Endothelial cell of umbilical vein (primary cell): Measurements from ENCODE around the gene DEDD.

Source experiments
- CTCF ChIP-seq, 2 donors: IDR thresholded peaks; 1 replicate in 1 of 2; 2 replicates in 1 of 2; pipeline ENCODE4 v1.5.1; 2011; ENCODE audit warnings: low read length in 2 of 2, mild to moderate bottlenecking in 2 of 2, moderate library complexity in 2 of 2, control low read depth in 1 of 2, inconsistent platforms in 1 of 2, low read depth in 1 of 2; ENCODE audit not compliant: insufficient read depth in 1 of 2; ENCODE audit errors: extremely low read depth in 1 of 2
- FOS ChIP-seq: IDR thresholded peaks from 2 replicates; pipeline ENCODE4 v1.6.1; 2011; ENCODE audit warnings: mild to moderate bottlenecking, low read length, moderate library complexity, borderline replicate concordance; ENCODE audit not compliant: insufficient read depth
- MYC ChIP-seq: IDR thresholded peaks from one replicate; pipeline ENCODE4 v1.6.1; 2011; ENCODE audit warnings: mild to moderate bottlenecking, low read depth, low read length
- POLR2A ChIP-seq: IDR thresholded peaks from 2 replicates; pipeline ENCODE4 v1.6.1; 2012; ENCODE audit warnings: low read depth, mild to moderate bottlenecking, control low read depth, low read length
- POLR2AphosphoS5 ChIP-seq: IDR thresholded peaks from 2 replicates; pipeline ENCODE4 v1.6.1; 2012; ENCODE audit warnings: low read depth, mild to moderate bottlenecking, control low read depth, low read length, moderate library complexity; ENCODE audit not compliant: insufficient read depth

GRCh38 chr1:161082996-161083747, 49.3 kb downstream of the DEDD start:
- TF ChIP-seq POLR2AphosphoS5 (no peak), CTCF (IDR thresholded peaks at IDR 0.05; ENCODE audit: extremely low read depth in 1 of 2, insufficient read depth in 1 of 2, low read depth in 1 of 2, low read length in 2 of 2) (no peak), POLR2A (no peak), FOS (no peak), MYC (no peak)
